HG02870 (cell line): ENCODE data around the gene UBE2N.
A peak's percentile ranks its signal among the peaks of the same experiment; 100 is the strongest.

Source experiments
- ATAC-seq: cut with Tn5 transposase; IDR thresholded peaks from one replicate; pipeline ENCODE4 v1.9.1; 2021; ENCODE audit warnings: mild to moderate bottlenecking, moderate library complexity; ENCODE audit not compliant: unreplicated experiment

Gene UBE2N

GRCh38 chr12:93361151-93361919 lies 80.4 kb downstream of the UBE2N start:
- ATAC-seq: no peak

DNA sequence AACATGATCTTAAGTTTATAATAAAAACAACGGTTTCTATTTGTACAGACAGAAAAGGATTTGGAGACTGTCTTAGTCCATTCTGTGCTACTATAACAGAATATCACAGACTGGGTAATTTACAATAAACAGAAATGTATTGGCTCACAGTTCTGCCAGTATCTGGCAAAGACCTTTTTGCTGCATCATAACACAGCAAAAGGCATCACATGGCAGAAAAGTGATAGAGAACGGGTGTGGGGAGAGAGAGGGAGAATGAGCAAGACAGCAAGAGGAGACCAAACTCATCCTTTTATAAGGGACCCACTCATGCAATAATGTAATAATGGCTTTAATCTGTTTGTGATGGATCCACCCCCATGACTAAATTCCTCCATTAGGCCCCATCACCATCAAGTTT lies 81.1 kb downstream of the UBE2N start:
- no peak for ATAC-seq

- ATAC-seq: no peak
Observed at GRCh38 chr12:93358821-93359220, 82.9 kb downstream of the UBE2N start.

DNA sequence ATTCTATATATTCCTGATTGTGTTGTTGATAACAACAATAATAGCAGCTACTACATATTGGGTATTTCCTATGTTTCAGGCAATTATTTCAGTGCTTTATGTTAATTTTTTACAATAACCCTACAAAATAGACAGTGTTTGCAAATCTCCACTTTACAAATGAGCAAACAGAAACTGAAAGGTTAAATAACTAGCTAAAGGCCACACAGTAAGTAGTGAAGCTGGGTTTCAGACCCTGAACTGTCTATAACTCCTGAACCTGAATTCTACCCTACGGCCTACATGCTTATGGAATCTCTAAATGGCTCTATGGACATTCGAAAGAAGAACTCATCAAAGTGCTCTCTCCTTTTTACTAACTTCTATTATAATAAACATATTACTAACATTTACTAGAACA lies 83.7 kb downstream of the UBE2N start:
- ATAC-seq: peak; percentile 88

DNA sequence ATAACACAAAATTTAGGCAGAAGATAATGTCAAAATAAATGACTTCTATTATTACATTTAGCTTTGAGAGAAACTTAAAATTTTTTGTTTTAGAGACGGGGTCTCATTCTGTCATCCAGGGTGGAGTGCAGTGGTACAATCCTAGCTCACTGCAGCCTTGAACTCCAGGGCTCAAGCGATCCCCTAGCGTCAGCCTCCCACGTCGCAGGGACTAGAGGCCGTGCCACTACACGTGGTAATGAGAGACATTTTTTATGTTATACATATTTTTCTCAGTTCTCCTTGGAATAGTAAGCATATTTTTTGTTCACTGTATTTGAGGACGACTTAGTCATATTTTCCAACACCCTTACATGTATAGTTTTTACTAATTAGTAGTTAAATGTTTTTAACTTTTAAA lies 85.5 kb downstream of the UBE2N start:
- ATAC-seq: no peak
